GOT3 (cell line): ENCODE measurements around the gene PPP1R3F.

Experiments used
- DNase-seq: peaks from one replicate; lab custom pipeline; 2025; ENCODE audit warnings: mixed read lengths; lab: John Stamatoyannopoulos, UW

The PPP1R3F gene

DNA sequence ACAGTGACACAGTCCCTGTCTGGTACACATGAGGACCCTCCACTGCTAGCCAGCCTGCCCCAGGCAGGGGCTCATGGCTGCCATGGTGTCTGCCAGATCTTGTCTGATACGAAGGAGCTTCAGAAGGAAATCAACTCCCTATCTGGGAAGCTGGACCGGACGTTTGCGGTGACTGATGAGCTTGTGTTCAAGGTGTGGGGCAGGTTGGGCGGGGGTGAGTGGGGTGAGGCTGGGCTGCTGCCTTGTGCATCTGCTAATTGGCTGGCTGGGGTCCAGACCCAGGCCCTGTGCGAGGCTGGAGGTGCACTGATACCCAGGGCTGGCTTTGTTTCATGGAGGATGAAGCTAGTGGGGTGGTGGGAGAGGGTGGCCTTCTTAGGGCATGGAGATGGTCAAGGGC is 20.5 kb upstream of the PPP1R3F start:
- no peak for DNase-seq

DNA sequence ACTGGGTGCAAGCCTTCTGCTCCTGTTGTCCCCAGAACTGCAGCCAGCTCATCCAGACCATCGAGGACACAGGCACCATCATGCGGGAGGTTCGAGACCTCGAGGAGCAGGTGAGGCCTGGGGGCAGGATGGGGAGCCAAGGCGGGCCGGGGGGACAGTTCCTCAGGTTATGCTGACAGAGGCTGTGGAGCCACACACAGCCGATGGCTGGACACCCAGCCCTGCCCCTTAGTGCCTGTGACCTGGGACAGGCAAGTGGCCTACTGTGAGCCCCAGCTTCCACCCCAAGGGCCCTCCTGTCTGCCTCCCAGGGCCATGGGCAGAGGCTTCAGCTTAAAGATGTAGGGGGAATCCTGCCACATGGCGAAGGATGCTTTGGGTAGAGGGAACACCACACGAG is 20.0 kb upstream of the PPP1R3F start:
- DNase-seq: no peak

DNA sequence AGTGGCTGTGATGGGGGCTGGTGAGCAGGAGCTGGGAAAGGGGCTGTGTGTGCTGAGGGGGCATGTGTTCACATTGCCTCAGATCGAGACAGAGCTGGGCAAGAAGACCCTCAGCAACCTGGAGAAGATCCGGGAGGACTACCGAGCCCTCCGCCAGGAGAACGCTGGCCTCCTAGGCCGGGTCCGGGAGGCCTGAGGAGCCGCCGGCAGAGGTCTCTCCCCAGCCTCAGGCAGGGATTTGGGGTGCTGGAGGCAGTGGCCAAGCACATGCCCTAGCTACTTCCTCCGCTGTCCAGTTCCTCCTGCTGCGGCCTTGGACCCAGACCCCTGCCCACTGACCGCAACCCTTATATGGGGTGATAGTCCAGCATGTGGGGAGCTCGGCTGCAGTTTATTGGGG is 19.5 kb upstream of the PPP1R3F start:
- DNase-seq: no peak

- DNase-seq: no peak
Measured at GRCh38 chrX:49250578-49250977, 19.0 kb upstream of the PPP1R3F start.

- DNase-seq: no peak
Measured at GRCh38 chrX:49251325-49251724, 18.3 kb upstream of the PPP1R3F start.

DNA sequence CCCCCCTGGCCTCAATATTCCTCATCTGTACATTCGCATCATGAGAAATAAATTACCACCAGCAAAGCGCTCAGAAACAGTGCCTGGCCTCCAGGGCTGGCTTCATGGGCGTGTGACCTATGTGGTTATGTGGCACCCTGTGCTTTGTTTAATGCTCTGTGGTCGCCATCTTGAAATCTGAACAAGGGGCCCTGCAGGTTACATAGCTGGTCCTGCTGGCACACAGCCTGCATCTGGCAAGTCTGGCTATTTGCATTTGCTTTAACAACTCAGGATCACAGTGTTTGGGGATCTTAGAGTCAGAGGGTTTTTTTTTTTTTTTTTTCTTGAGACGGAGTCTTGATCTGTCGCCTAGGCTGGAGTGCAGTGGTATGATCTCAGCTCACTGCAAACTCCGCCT is 15.0 kb upstream of the PPP1R3F start:
- DNase-seq: no peak

GRCh38 chrX:49256268-49256995 is 13.2 kb upstream of the PPP1R3F start:
- DNase-seq: no peak

GRCh38 chrX:49257074-49257790 is 12.4 kb upstream of the PPP1R3F start:
- no peak for DNase-seq

GRCh38 chrX:49257846-49258748 is 11.5 kb upstream of the PPP1R3F start:
- DNase-seq: no peak

GRCh38 chrX:49258749-49259124 is 10.9 kb upstream of the PPP1R3F start:
- DNase-seq: no peak

- DNase-seq: no peak
Measured at GRCh38 chrX:49260221-49260985, 9.2 kb upstream of the PPP1R3F start.

DNA sequence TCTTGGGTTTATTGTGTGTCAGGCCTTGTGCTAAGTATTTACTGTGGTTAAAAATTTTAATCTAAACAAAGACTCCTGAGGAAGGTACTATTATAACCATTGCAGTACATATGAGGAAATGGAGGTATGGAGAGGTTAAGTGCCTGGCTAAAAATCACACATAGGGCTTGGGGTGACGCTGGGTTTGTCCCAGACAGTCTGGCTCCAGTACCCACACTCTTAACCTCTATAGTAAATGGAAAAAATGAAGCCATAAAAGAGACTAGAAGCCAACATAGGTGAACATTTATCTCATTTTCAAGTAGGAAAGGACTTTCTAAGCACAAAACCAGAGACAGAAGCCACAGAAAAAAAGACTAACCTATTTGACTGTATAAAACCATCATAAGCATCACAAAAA is 7.0 kb upstream of the PPP1R3F start:
- DNase-seq: no peak

GRCh38 chrX:49263631-49264030 is 6.0 kb upstream of the PPP1R3F start:
- no peak for DNase-seq

DNA sequence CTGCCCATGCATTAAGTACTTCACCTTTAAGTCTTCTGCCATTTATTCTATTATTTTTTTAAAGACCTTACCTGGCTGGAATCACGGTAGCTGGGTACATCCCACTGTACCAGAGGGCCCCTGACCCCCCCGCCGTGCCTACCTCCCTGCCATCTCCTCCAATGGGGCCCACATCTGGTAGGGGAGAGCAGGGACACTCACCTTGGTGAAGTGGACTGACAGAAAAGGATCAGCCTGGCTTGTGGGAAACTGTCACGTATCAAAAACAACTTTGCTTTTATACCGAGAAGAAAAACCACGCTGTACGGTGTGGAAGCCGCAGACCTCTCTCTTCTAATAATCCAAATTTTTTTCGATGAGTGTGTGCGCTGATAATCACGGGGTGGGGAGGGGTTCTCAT is 5.1 kb upstream of the PPP1R3F start, which contains the start of gene FOXP3:
FOXP3 (minus strand) TSS at position 251 of the 400 bp plus-strand sequence. CDS start 6,205 bp downstream, outside the sequence.
- no peak for DNase-seq

DNA sequence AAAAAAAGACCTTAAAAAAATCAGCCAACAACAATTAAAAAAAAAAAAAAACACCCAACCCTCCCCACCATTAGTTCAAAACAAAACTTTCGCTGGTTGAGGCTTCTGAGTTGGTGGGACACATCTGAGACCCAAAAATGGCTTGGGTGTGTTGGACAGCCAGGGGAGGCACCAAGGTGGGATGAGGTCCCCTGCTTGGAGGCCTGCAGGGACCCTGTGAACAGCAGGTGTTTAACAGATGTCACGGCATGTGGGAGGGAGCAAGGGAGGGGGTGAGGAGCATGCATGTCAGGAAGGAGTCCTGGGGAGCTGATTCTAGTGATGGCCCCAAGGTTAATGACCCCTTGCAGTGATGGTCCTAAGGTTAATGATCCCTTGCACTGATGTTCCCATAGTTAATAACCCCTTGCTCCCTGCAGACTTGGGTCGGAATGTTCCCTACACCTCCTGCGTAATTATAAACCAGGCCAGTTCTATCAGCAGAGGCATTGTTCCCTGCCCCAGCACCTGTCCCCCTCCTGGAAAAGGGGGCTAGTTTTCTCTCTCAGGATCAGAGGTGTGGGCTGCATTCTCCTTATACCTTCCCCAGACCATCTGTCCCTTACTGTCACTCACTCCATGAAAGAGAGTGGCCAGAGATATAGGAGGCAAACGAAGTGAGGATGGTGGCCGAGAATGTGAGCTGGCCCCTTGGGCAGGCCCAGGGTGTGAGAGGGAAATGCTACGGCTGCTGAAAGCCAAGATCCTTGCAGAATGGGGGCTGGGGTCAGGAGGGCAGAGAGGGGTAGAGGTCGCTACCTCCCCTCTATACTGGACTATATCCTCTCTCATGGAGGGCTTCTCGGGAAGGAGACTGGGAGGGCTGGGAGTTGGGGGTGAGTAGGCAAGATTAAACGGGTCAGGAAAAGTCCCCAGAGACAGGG is 2.8 kb upstream of the PPP1R3F start:
- no peak for DNase-seq

DNA sequence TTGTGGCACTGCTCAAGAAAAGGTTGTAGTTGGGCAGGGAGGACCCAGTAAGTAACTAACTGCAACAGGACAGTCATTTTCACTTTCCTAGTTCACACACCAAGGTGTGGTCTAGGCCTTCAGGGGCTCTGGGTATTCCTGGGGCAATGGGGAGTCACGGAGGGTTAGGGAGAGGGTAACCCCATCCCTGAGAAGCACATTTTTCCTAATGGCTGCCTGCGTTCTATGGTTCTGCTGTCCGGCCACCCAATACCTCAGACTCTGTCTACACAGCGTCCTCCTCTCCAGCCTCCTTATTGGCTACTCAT is 937 bp upstream of the PPP1R3F start:
- DNase-seq: no peak

DNA sequence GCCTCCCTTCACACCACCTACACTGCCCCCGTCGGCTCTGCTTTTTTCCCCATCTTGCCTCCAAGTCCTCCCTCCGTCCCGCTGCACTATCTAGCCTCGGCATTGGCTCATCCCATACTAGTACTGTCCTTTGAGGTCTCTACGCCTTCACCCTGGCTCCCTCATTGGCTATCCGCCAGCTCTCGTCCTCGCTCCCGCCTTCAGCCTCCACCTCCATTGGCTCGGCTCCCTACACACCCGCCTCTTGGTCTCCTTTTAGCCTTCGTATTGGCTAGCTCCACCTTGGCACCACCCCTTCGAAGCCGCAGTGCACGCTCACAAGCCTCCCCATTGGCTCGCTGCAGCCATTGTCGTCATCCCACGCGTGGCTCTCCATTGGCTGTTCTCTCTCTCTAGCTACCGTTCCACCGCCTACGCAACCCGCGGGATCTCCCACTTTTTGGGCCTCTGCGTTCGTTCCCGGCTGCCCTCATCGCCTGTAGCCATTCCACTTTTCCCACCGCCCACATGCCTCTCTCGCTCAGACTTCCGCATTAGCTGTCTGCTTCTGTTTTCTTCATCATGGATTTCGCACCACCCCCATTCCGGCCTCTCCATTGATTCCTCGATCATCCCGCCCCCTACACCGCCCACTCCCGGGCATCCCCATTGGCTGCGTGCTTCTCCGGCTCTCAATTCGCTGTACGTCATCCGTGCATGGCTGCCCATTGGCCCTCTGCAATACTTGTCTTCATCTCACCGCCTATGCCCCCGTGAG is 405 bp upstream of the PPP1R3F start:
- peak; percentile 80 for DNase-seq

GRCh38 chrX:49270249-49270921 is 792 bp downstream of the PPP1R3F start:
- DNase-seq: no peak

GRCh38 chrX:49271341-49271740 is 1.7 kb downstream of the PPP1R3F start:
- no peak for DNase-seq

DNA sequence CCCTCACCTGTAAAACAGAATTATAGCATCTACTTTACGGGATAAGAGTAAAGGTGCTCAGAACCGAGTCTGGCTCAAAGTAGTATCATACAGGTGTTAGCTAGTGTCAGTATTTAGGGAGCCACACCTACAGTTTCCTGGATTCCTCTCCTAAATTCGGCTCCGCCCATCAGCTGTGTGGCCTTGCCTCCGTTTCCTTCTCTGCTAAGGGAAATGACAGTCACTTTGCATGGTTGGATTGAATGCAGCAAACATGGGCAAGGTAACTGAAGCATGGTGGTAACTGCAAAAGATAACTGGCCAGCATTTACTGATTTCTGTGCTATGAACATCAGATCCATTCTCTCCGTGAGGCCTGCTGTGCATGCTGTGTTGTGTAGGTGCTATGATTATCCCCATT is 2.8 kb downstream of the PPP1R3F start:
- no peak for DNase-seq
